WTC11 (cell line): ENCODE measurements around the gene CD82. TPM values are rescaled to one million over a fixed set of nuclear protein-coding genes. Genes with fewer than 3 reads are reported as not detected.

Experiments
- ATAC-seq: fragments of 200-7000 bp; cut with Tn5 transposase; 2 replicates; pipeline ENCODE4 v1.10.0; 2021; ENCODE audit warnings: mild to moderate bottlenecking, moderate library complexity
- CTCF ChIA-PET: fragments of 300-600 bp; sonication (Branson Sonifier 250); formaldehyde crosslinking; loops from one replicate; lab custom pipeline; 2021; ENCODE audit warnings: antibody characterized with exemption; lab: Charles Lee
- POLR2A ChIA-PET: fragments of 350-600 bp; sonication (Branson Sonifier 250); formaldehyde crosslinking; loops from one replicate; lab custom pipeline; 2021; ENCODE audit warnings: antibody characterized with exemption; lab: Charles Lee
- DNase-seq: peaks from one replicate; pipeline ENCODE4 v3.0.0; 2021; ENCODE audit warnings: low spot score
- H3K27ac Mint-ChIP-seq: 2 replicates; pipeline ENCODE4 v1.8.0; 2021; ENCODE audit warnings: mixed read lengths
- H3K27me3 Mint-ChIP-seq: 2 replicates; pipeline ENCODE4 v1.8.0; 2021; ENCODE audit warnings: low read depth, mild to moderate bottlenecking, moderate library complexity, mixed read lengths
- H3K36me3 Mint-ChIP-seq: 2 replicates; pipeline ENCODE4 v1.8.0; 2021; ENCODE audit warnings: mixed read lengths
- H3K4me1 Mint-ChIP-seq: 2 replicates; pipeline ENCODE4 v1.8.0; 2022; ENCODE audit warnings: mixed read lengths
- H3K4me3 Mint-ChIP-seq: 2 replicates; pipeline ENCODE4 v1.8.0; 2021; ENCODE audit warnings: mild to moderate bottlenecking, moderate library complexity, mixed read lengths
- H3K9me3 Mint-ChIP-seq: 2 replicates; pipeline ENCODE4 v1.8.0; 2021; ENCODE audit warnings: mixed read lengths
- E2F1 ChIP-seq: sonication (generic); formaldehyde crosslinking; IDR thresholded peaks from 2 replicates; pipeline ENCODE4 v1.8.0; 2022; ENCODE audit warnings: mild to moderate bottlenecking, missing genetic modification reagents
- E2F5 ChIP-seq: sonication (generic); formaldehyde crosslinking; IDR thresholded peaks from 2 replicates; pipeline ENCODE4 v1.8.1; 2022; ENCODE audit warnings: mild to moderate bottlenecking, moderate library complexity, missing genetic modification reagents
- FOXJ3 ChIP-seq: sonication (generic); formaldehyde crosslinking; IDR thresholded peaks from 2 replicates; pipeline ENCODE4 v1.9.0; 2021; ENCODE audit warnings: missing genetic modification reagents, mild to moderate bottlenecking, borderline replicate concordance
- GABPB1 ChIP-seq: sonication (generic); formaldehyde crosslinking; IDR thresholded peaks from 2 replicates; pipeline ENCODE4 v1.8.1; 2023; ENCODE audit warnings: mild to moderate bottlenecking, missing genetic modification reagents
- IRF2 ChIP-seq: sonication (generic); formaldehyde crosslinking; IDR thresholded peaks from 2 replicates; pipeline ENCODE4 v1.8.0; 2022; ENCODE audit warnings: low read depth, missing genetic modification reagents, borderline replicate concordance
- JAZF1 ChIP-seq: fragments of 250-450 bp; sonication (Bioruptor Pico); IDR thresholded peaks from 2 replicates; pipeline ENCODE4 v1.9.0; 2021; ENCODE audit warnings: moderate library complexity, mild to moderate bottlenecking, inconsistent platforms
- MXD4 ChIP-seq: fragments of 250-450 bp; sonication (Bioruptor Pico); IDR thresholded peaks from 2 replicates; pipeline ENCODE4 v1.8.0; 2021; ENCODE audit warnings: mild to moderate bottlenecking, moderate library complexity, borderline replicate concordance
- NR3C1 ChIP-seq: sonication (generic); formaldehyde crosslinking; conservative IDR thresholded peaks from 2 replicates; pipeline ENCODE4 v1.8.1; 2023; ENCODE audit warnings: low read depth, mild to moderate bottlenecking, missing genetic modification reagents
- OVOL2 ChIP-seq: fragments of 250-450 bp; sonication (Bioruptor Pico); IDR thresholded peaks from 2 replicates; pipeline ENCODE4 v1.9.0; 2021; ENCODE audit warnings: mild to moderate bottlenecking, borderline replicate concordance
- PRRX2 ChIP-seq: fragments of 250-450 bp; sonication (Bioruptor Pico); IDR thresholded peaks from 2 replicates; pipeline ENCODE4 v1.8.0; 2021; ENCODE audit warnings: mild to moderate bottlenecking
- RELA ChIP-seq: sonication (generic); formaldehyde crosslinking; IDR thresholded peaks from 2 replicates; pipeline ENCODE4 v1.8.1; 2022; ENCODE audit warnings: missing genetic modification reagents, mild to moderate bottlenecking, borderline replicate concordance
- SMAD3 ChIP-seq: sonication (generic); formaldehyde crosslinking; IDR thresholded peaks from 2 replicates; pipeline ENCODE4 v1.8.0; 2022; ENCODE audit warnings: missing genetic modification reagents, mild to moderate bottlenecking, borderline replicate concordance
- ZBTB43 ChIP-seq: sonication (generic); formaldehyde crosslinking; IDR thresholded peaks from 2 replicates; pipeline ENCODE4 v1.8.1; 2023; ENCODE audit warnings: mild to moderate bottlenecking, missing genetic modification reagents
- ZNF219 ChIP-seq: sonication (generic); formaldehyde crosslinking; IDR thresholded peaks from 2 replicates; pipeline ENCODE4 v1.8.0; 2023; ENCODE audit warnings: missing genetic modification reagents, mild to moderate bottlenecking, borderline replicate concordance
- ZNF317 ChIP-seq: sonication (generic); formaldehyde crosslinking; IDR thresholded peaks from 2 replicates; pipeline ENCODE4 v1.8.1; 2023; ENCODE audit warnings: low read depth, mild to moderate bottlenecking, moderate library complexity, missing genetic modification reagents, borderline replicate concordance
- ZNF416 ChIP-seq: fragments of 250-450 bp; sonication (Bioruptor Pico); IDR thresholded peaks from 2 replicates; pipeline ENCODE4 v1.9.0; 2021; ENCODE audit warnings: mild to moderate bottlenecking, inconsistent platforms
- ZSCAN18 ChIP-seq: fragments of 250-450 bp; sonication (Bioruptor Pico); IDR thresholded peaks from 2 replicates; pipeline ENCODE4 v2.1.2; 2022; ENCODE audit warnings: mild to moderate bottlenecking, moderate library complexity
- total RNA-seq: library from RNA; stranded (reverse); gene quantifications from 3 replicates; pipeline ENCODE4 v1.2.3, GENCODE V29; 2021
- TF ChIP-seq, protein P1 (sequence below): sonication (generic); formaldehyde crosslinking; IDR thresholded peaks from 2 replicates; pipeline ENCODE4 v1.8.0; 2022; ENCODE audit warnings: missing genetic modification reagents
- TF ChIP-seq, protein P2 (sequence below): sonication (generic); formaldehyde crosslinking; IDR thresholded peaks from 2 replicates; pipeline ENCODE4 v1.8.1; 2023; ENCODE audit warnings: mild to moderate bottlenecking, missing genetic modification reagents, moderate library complexity
- TF ChIP-seq, protein P3 (sequence below): sonication (generic); formaldehyde crosslinking; IDR thresholded peaks from 2 replicates; pipeline ENCODE4 v1.8.0; 2023; ENCODE audit warnings: missing genetic modification reagents
- TF ChIP-seq, protein P4 (sequence below): sonication (generic); formaldehyde crosslinking; IDR thresholded peaks from 2 replicates; pipeline ENCODE4 v1.8.1; 2022; ENCODE audit warnings: low read depth, mild to moderate bottlenecking, moderate library complexity, missing genetic modification reagents, borderline replicate concordance

Gene CD82
- total RNA-seq, 1 experiment from 2014 or later = 15.5 TPM

- no peaks in the 10 kb centered on the region for H3K36me3 Mint-ChIP-seq
- TF ChIP-seq, protein P1, sequence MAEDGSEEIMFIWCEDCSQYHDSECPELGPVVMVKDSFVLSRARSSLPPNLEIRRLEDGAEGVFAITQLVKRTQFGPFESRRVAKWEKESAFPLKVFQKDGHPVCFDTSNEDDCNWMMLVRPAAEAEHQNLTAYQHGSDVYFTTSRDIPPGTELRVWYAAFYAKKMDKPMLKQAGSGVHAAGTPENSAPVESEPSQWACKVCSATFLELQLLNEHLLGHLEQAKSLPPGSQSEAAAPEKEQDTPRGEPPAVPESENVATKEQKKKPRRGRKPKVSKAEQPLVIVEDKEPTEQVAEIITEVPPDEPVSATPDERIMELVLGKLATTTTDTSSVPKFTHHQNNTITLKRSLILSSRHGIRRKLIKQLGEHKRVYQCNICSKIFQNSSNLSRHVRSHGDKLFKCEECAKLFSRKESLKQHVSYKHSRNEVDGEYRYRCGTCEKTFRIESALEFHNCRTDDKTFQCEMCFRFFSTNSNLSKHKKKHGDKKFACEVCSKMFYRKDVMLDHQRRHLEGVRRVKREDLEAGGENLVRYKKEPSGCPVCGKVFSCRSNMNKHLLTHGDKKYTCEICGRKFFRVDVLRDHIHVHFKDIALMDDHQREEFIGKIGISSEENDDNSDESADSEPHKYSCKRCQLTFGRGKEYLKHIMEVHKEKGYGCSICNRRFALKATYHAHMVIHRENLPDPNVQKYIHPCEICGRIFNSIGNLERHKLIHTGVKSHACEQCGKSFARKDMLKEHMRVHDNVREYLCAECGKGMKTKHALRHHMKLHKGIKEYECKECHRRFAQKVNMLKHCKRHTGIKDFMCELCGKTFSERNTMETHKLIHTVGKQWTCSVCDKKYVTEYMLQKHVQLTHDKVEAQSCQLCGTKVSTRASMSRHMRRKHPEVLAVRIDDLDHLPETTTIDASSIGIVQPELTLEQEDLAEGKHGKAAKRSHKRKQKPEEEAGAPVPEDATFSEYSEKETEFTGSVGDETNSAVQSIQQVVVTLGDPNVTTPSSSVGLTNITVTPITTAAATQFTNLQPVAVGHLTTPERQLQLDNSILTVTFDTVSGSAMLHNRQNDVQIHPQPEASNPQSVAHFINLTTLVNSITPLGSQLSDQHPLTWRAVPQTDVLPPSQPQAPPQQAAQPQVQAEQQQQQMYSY (CRISPR knock-in tag) = no peak
- no peak for TF ChIP-seq FOXJ3 (CRISPR knock-in tag)
- no peak for TF ChIP-seq PRRX2 (CRISPR knock-in tag)
- TF ChIP-seq IRF2 (CRISPR knock-in tag) = no peak
- no peak for TF ChIP-seq ZNF317 (CRISPR knock-in tag)
- no peak for TF ChIP-seq E2F5 (CRISPR knock-in tag)
- no peak for TF ChIP-seq SMAD3 (CRISPR knock-in tag)
- TF ChIP-seq ZNF416 (CRISPR knock-in tag) = no peak
- no peak for TF ChIP-seq ZNF219 (CRISPR knock-in tag)
- TF ChIP-seq, all 79 proteins: peak for 0
- ChIA-PET POLR2A (interaction anchor here (0.7 kb wide), 1 partner anchor 182 kb away, joined by 3 read pairs; no protein-coding TSS in a partner anchor), CTCF (interaction anchor here (1.2 to 5.5 kb wide), 6 partner anchors 8 to 323 kb away, joined by 3 to 110 read pairs (median 10); no protein-coding TSS in a partner anchor)
- no peak overlapping the region for H3K4me3 Mint-ChIP-seq
- H3K27ac Mint-ChIP-seq = no peak overlapping the region
- ATAC-seq (no peak), DNase-seq (no peak)
- peaks cover 36% of the 10 kb centered on the region for H3K4me1 Mint-ChIP-seq
- no peaks in the 10 kb centered on the region for H3K9me3 Mint-ChIP-seq
- H3K27me3 Mint-ChIP-seq = peaks cover 3% of the 10 kb centered on the region
Observed at GRCh38 chr11:44613153-44613552, 47.7 kb downstream of the CD82 start.

DNA sequence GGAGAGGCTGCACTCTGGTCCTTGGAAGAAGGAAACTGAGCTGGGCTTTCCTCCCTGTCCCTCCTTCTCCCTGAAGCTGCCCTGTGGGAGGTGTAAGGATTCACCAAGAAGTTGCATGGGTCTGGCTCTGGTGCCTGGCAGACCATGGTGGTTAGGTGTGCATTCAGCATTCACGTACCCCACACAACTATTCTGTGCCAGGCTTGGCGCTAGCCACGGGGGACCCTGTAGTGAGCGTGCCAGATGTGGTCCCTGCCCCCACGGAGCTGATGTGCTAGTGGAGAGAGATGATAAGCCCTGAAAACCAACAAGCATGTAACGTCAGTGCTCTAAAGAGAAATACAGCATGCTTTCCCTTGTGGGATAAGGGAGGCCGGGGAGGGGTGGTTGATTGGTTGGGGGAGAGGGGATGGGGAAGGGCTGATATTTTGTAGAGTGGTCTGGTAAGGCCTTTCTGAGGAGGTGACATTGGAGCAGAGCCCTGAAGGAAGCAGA, 48.9 kb downstream of the CD82 start:
- Mint-ChIP-seq H3K4me1 (peaks cover 36% of the 10 kb centered on the region), H3K9me3 (no peaks in the 10 kb centered on the region), H3K36me3 (no peaks in the 10 kb centered on the region), H3K27ac (no peak overlapping the region), H3K27me3 (peaks cover 3% of the 10 kb centered on the region), H3K4me3 (no peak overlapping the region)
- POLR2A ChIA-PET = no interaction called here
- DNase-seq = no peak
- ATAC-seq = no peak
- TF ChIP-seq, protein P2, sequence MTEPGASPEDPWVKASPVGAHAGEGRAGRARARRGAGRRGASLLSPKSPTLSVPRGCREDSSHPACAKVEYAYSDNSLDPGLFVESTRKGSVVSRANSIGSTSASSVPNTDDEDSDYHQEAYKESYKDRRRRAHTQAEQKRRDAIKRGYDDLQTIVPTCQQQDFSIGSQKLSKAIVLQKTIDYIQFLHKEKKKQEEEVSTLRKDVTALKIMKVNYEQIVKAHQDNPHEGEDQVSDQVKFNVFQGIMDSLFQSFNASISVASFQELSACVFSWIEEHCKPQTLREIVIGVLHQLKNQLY (CRISPR knock-in tag) = no peak
- TF ChIP-seq, protein P3, sequence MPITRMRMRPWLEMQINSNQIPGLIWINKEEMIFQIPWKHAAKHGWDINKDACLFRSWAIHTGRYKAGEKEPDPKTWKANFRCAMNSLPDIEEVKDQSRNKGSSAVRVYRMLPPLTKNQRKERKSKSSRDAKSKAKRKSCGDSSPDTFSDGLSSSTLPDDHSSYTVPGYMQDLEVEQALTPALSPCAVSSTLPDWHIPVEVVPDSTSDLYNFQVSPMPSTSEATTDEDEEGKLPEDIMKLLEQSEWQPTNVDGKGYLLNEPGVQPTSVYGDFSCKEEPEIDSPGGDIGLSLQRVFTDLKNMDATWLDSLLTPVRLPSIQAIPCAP (CRISPR knock-in tag) = no peak
- TF ChIP-seq GABPB1 = no peak
- TF ChIP-seq JAZF1 (CRISPR knock-in tag) = no peak
- TF ChIP-seq, protein P4, sequence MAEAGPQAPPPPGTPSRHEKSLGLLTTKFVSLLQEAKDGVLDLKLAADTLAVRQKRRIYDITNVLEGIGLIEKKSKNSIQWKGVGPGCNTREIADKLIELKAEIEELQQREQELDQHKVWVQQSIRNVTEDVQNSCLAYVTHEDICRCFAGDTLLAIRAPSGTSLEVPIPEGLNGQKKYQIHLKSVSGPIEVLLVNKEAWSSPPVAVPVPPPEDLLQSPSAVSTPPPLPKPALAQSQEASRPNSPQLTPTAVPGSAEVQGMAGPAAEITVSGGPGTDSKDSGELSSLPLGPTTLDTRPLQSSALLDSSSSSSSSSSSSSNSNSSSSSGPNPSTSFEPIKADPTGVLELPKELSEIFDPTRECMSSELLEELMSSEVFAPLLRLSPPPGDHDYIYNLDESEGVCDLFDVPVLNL = no peak
- TF ChIP-seq MXD4 (CRISPR knock-in tag) = no peak
- TF ChIP-seq ZSCAN18 = no peak
- TF ChIP-seq E2F1 (CRISPR knock-in tag) = no peak
- TF ChIP-seq OVOL2 (CRISPR knock-in tag) = no peak
- no peak for TF ChIP-seq NR3C1
- TF ChIP-seq RELA (CRISPR knock-in tag) = no peak
- TF ChIP-seq ZBTB43 (CRISPR knock-in tag) = no peak
- CTCF ChIA-PET = interaction anchor here (1.3 to 5.5 kb wide), 5 partner anchors 18 to 297 kb away, joined by 4 to 110 read pairs (median 12); partner anchors contain the start of gene CD82
